ENCODE results near the gene CLEC11A. TPM values are rescaled to one million over a fixed set of nuclear protein-coding genes. Genes with fewer than 3 reads are reported as not detected.

CLEC11A gene
- total RNA-seq, 1 donor from 2014 or later: 0.38 TPM

Other genes starting within 250 kb of the CLEC11A start
- gene EMC10, start 246.9 kb upstream of the CLEC11A start, total RNA-seq: 70.8 and 72.1 TPM in 2 replicates
- 0.29 and 0.67 TPM in 2 replicates for gene GARIN5A, start 246.5 kb upstream of the CLEC11A start, total RNA-seq
- 21.0 and 23.7 TPM in 2 replicates for gene JOSD2, start 212.2 kb upstream of the CLEC11A start, total RNA-seq
- gene ASPDH, start 209.5 kb upstream of the CLEC11A start, total RNA-seq: not detected in 2 replicates
- gene LRRC4B, start 154.9 kb upstream of the CLEC11A start, total RNA-seq: not detected in 2 replicates
- 0.60 TPM in 1 of 2 replicates, not detected in the other for gene SYT3, start 83.5 kb upstream of the CLEC11A start, total RNA-seq
- 0.69 TPM in 1 of 2 replicates, not detected in the other for gene C19orf81, start 73.9 kb upstream of the CLEC11A start, total RNA-seq
- gene SHANK1, start 3.6 kb upstream of the CLEC11A start, total RNA-seq: not detected in 2 replicates
- not detected in 2 replicates for gene GPR32, start 47.1 kb downstream of the CLEC11A start, total RNA-seq
- gene ACP4, start 67.1 kb downstream of the CLEC11A start, total RNA-seq: not detected in 2 replicates
- gene KLK1, start 100.4 kb downstream of the CLEC11A start, total RNA-seq: 10.0 and 13.0 TPM in 2 replicates
- gene KLK15, start 110.2 kb downstream of the CLEC11A start, total RNA-seq: not detected in 2 replicates
- not detected in 2 replicates for gene KLK3, start 131.6 kb downstream of the CLEC11A start, total RNA-seq
- 0.69 and 1.8 TPM in 2 replicates for gene KLK2, start 150.1 kb downstream of the CLEC11A start, total RNA-seq
- gene KLK4, start 188.0 kb downstream of the CLEC11A start, total RNA-seq: 0.32 and 0.75 TPM in 2 replicates
- not detected in 2 replicates for gene KLK5, start 229.7 kb downstream of the CLEC11A start, total RNA-seq
- gene KLK6, start 246.2 kb downstream of the CLEC11A start, total RNA-seq: not detected in 2 replicates

All from activated B cell treated with CpG ODN at 0.5 μM for 24 hours (primary cell).